ENCODE measurements around the gene CDH11. TPM values are rescaled to one million over a fixed set of nuclear protein-coding genes. Genes with fewer than 3 reads are reported as not detected.

The CDH11 gene
- total and polyA plus RNA-seq, 2 experiments from 2014 or later, result 3.5 to 19.6 TPM

DNA sequence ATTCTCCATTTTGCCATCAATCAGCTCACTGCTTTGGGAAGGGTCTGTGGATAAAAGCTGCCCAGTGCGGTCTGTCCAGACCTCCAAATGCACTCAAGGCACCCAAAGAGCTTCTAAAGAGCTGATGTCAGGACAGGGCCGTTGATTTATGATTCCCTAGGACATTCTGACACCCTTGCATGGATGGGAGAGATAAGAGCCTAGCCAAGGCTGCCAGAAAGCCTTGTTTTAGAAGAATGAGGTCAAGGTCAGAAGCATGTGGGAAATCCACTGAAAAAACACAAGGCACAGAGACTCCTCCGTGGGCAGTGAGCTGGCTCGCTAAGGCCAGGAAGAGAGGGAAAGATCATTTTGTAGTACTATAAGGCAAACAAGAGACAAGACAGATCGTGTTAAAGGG lies 214.0 kb downstream of the CDH11 start:
- no peak overlapping the region for H2AFZ ChIP-seq

More for the DNA sequence above, 214.0 kb downstream of the CDH11 start:
- TF ChIP-seq, protein P1, sequence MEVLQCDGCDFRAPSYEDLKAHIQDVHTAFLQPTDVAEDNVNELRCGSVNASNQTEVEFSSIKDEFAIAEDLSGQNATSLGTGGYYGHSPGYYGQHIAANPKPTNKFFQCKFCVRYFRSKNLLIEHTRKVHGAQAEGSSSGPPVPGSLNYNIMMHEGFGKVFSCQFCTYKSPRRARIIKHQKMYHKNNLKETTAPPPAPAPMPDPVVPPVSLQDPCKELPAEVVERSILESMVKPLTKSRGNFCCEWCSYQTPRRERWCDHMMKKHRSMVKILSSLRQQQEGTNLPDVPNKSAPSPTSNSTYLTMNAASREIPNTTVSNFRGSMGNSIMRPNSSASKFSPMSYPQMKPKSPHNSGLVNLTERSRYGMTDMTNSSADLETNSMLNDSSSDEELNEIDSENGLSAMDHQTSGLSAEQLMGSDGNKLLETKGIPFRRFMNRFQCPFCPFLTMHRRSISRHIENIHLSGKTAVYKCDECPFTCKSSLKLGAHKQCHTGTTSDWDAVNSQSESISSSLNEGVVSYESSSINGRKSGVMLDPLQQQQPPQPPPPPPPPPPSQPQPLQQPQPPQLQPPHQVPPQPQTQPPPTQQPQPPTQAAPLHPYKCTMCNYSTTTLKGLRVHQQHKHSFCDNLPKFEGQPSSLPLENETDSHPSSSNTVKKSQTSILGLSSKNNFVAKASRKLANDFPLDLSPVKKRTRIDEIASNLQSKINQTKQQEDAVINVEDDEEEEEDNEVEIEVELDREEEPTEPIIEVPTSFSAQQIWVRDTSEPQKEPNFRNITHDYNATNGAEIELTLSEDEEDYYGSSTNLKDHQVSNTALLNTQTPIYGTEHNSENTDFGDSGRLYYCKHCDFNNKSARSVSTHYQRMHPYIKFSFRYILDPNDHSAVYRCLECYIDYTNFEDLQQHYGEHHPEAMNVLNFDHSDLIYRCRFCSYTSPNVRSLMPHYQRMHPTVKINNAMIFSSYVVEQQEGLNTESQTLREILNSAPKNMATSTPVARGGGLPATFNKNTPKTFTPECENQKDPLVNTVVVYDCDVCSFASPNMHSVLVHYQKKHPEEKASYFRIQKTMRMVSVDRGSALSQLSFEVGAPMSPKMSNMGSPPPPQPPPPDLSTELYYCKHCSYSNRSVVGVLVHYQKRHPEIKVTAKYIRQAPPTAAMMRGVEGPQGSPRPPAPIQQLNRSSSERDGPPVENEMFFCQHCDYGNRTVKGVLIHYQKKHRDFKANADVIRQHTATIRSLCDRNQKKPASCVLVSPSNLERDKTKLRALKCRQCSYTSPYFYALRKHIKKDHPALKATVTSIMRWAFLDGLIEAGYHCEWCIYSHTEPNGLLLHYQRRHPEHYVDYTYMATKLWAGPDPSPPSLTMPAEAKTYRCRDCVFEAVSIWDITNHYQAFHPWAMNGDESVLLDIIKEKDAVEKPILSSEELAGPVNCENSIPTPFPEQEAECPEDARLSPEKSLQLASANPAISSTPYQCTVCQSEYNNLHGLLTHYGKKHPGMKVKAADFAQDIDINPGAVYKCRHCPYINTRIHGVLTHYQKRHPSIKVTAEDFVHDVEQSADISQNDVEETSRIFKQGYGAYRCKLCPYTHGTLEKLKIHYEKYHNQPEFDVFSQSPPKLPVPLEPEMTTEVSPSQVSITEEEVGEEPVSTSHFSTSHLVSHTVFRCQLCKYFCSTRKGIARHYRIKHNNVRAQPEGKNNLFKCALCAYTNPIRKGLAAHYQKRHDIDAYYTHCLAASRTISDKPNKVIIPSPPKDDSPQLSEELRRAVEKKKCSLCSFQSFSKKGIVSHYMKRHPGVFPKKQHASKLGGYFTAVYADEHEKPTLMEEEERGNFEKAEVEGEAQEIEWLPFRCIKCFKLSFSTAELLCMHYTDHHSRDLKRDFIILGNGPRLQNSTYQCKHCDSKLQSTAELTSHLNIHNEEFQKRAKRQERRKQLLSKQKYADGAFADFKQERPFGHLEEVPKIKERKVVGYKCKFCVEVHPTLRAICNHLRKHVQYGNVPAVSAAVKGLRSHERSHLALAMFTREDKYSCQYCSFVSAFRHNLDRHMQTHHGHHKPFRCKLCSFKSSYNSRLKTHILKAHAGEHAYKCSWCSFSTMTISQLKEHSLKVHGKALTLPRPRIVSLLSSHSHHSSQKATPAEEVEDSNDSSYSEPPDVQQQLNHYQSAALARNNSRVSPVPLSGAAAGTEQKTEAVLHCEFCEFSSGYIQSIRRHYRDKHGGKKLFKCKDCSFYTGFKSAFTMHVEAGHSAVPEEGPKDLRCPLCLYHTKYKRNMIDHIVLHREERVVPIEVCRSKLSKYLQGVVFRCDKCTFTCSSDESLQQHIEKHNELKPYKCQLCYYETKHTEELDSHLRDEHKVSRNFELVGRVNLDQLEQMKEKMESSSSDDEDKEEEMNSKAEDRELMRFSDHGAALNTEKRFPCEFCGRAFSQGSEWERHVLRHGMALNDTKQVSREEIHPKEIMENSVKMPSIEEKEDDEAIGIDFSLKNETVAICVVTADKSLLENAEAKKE (CRISPR knock-in tag; IDR thresholded peaks at IDR 0.05), result no peak
- no peak for TF ChIP-seq EZH2 (IDR thresholded peaks at IDR 0.05; ENCODE audit: low read depth, unreplicated experiment)
- TF ChIP-seq STAT1 (IDR thresholded peaks at IDR 0.05; ENCODE audit: unreplicated experiment), result no peak
- no peak for TF ChIP-seq EZH2phosphoT487 (IDR thresholded peaks at IDR 0.05; ENCODE audit: unreplicated experiment)
- TF ChIP-seq, protein P2, sequence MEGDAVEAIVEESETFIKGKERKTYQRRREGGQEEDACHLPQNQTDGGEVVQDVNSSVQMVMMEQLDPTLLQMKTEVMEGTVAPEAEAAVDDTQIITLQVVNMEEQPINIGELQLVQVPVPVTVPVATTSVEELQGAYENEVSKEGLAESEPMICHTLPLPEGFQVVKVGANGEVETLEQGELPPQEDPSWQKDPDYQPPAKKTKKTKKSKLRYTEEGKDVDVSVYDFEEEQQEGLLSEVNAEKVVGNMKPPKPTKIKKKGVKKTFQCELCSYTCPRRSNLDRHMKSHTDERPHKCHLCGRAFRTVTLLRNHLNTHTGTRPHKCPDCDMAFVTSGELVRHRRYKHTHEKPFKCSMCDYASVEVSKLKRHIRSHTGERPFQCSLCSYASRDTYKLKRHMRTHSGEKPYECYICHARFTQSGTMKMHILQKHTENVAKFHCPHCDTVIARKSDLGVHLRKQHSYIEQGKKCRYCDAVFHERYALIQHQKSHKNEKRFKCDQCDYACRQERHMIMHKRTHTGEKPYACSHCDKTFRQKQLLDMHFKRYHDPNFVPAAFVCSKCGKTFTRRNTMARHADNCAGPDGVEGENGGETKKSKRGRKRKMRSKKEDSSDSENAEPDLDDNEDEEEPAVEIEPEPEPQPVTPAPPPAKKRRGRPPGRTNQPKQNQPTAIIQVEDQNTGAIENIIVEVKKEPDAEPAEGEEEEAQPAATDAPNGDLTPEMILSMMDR (conservative IDR thresholded peaks at IDR 0.05; ENCODE audit: low read depth in 2 of 2), result no peak
- no peak for TF ChIP-seq POLR2AphosphoS5 (IDR thresholded peaks at IDR 0.05; ENCODE audit: low read depth)
- no peak for TF ChIP-seq NANOG (IDR thresholded peaks at IDR 0.05; ENCODE audit: borderline replicate concordance)
- no peak for TF ChIP-seq CREB1 (CRISPR knock-in tag; IDR thresholded peaks at IDR 0.05; ENCODE audit: low read depth)
- TF ChIP-seq ZNF331 (CRISPR knock-in tag; IDR thresholded peaks at IDR 0.05; ENCODE audit: low read depth), result no peak
- TF ChIP-seq REST (IDR thresholded peaks at IDR 0.05; ENCODE audit: unreplicated experiment), result no peak
- no peak for TF ChIP-seq ZNF114 (CRISPR knock-in tag; IDR thresholded peaks at IDR 0.05)
- TF ChIP-seq, protein P3, sequence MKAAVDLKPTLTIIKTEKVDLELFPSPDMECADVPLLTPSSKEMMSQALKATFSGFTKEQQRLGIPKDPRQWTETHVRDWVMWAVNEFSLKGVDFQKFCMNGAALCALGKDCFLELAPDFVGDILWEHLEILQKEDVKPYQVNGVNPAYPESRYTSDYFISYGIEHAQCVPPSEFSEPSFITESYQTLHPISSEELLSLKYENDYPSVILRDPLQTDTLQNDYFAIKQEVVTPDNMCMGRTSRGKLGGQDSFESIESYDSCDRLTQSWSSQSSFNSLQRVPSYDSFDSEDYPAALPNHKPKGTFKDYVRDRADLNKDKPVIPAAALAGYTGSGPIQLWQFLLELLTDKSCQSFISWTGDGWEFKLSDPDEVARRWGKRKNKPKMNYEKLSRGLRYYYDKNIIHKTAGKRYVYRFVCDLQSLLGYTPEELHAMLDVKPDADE (IDR thresholded peaks at IDR 0.05), result no peak
- Histone ChIP-seq H3K4me2 (no peak overlapping the region), H3F3A (replicated peaks; ENCODE audit: low read depth) (no peaks in the 10 kb centered on the region), H3K4me1 (ENCODE audit: insufficient read depth) (no peaks in the 10 kb centered on the region), H3K4me3 (no peak overlapping the region), H3K27ac (ENCODE audit: low read depth) (no peak overlapping the region), H3K27me3 (ENCODE audit: insufficient read depth) (no peaks in the 10 kb centered on the region), H3K36me3 (ENCODE audit: insufficient read depth) (no peaks in the 10 kb centered on the region), H3K9me2 (ENCODE audit: insufficient read depth) (no peaks in the 10 kb centered on the region), H4K20me1 (replicated peaks; ENCODE audit: insufficient read depth) (no peaks in the 10 kb centered on the region), H3K79me2 (replicated peaks; ENCODE audit: insufficient read depth) (no peaks in the 10 kb centered on the region)
- H3K36me3 Mint-ChIP-seq (ENCODE audit: low read depth), result no peaks in the 10 kb centered on the region
- H3K9me3 Mint-ChIP-seq, result no peaks in the 10 kb centered on the region
- peaks cover 4% of the 10 kb centered on the region; the same call in 1 of the 3 replicates for H3K4me1 Mint-ChIP-seq
- ATAC-seq, result no peak
- H3K27me3 Mint-ChIP-seq (ENCODE audit: insufficient read depth, low read depth, poor library complexity), result no peaks in the 10 kb centered on the region
- DNase-seq (ENCODE audit: low spot score), result no peak
- H3K27ac Mint-ChIP-seq, result no peak overlapping the region
- no peak overlapping the region for H3K4me3 Mint-ChIP-seq
